HG03103 (cell line): ENCODE results near the gene CUX1.

Experiments
- ATAC-seq: cut with Tn5 transposase; IDR thresholded peaks from one replicate; pipeline ENCODE4 v1.9.1; 2021; ENCODE audit warnings: low read depth; ENCODE audit not compliant: unreplicated experiment

CUX1 gene, protein sequence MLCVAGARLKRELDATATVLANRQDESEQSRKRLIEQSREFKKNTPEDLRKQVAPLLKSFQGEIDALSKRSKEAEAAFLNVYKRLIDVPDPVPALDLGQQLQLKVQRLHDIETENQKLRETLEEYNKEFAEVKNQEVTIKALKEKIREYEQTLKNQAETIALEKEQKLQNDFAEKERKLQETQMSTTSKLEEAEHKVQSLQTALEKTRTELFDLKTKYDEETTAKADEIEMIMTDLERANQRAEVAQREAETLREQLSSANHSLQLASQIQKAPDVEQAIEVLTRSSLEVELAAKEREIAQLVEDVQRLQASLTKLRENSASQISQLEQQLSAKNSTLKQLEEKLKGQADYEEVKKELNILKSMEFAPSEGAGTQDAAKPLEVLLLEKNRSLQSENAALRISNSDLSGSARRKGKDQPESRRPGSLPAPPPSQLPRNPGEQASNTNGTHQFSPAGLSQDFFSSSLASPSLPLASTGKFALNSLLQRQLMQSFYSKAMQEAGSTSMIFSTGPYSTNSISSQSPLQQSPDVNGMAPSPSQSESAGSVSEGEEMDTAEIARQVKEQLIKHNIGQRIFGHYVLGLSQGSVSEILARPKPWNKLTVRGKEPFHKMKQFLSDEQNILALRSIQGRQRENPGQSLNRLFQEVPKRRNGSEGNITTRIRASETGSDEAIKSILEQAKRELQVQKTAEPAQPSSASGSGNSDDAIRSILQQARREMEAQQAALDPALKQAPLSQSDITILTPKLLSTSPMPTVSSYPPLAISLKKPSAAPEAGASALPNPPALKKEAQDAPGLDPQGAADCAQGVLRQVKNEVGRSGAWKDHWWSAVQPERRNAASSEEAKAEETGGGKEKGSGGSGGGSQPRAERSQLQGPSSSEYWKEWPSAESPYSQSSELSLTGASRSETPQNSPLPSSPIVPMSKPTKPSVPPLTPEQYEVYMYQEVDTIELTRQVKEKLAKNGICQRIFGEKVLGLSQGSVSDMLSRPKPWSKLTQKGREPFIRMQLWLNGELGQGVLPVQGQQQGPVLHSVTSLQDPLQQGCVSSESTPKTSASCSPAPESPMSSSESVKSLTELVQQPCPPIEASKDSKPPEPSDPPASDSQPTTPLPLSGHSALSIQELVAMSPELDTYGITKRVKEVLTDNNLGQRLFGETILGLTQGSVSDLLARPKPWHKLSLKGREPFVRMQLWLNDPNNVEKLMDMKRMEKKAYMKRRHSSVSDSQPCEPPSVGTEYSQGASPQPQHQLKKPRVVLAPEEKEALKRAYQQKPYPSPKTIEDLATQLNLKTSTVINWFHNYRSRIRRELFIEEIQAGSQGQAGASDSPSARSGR (N-terminal part only)

DNA sequence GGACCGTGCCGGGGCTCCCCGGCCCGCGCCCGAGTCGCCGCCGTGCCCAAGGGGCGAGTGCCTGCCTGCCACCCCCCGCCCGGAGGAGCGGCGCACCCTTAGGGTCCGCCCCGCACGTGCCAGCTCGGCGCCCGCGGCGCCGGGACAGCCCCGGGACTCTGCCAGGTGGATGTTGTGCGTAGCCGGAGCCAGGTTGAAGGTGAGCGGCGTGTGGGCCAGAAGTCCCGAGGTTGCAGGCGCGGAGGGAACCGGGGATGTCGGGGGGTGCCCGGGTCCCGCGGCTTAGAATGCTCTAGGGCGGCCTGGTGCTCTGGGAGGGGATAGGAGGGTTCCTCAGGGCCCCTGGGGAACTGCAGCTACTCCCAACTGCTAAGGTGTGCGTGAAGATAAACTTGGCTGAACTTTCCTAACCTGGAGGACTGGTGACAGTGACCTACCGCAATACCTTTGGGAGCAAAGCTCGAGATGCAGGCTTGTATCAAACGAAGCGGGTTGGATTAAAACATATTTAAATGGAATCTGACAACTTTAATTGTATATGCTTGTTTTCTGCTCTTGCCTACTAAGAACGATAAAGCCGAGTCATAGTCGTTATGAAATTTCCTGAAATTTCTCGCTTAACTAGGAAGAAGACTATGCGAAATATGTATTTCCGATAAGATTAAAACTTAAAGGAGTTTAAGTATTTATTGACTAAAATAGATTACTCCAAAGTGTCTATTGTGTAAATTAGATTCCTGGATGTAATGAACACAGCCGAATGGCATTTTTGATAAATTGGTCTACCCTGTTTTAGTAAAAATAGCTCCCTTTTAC is at the start of gene CUX1:
Gene CUX1 (plus strand): TSS at position 156 of the 816 bp plus-strand sequence. CDS start 14 bp downstream, at position 170.
- ATAC-seq: no peak

DNA sequence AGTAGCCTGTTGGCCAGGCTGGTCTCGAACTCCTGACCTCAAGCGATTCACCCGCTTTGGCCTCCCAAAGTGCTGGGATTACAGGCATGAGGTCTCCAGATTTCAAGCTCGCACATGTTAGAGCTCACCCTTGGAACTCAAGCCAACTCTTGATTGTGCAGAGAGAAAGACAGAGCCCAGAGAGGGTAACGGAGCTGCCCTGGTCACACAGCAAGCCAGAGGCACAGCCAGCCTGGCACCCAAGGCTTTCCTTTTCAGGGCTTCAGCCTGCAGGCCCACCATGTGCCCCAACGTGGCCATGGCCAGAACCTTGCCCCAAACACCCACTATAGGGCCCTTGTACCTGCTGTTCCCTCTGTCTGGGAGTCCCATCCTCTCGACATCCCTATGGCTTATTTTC is 49.1 kb upstream of the CUX1 start:
- no peak for ATAC-seq

DNA sequence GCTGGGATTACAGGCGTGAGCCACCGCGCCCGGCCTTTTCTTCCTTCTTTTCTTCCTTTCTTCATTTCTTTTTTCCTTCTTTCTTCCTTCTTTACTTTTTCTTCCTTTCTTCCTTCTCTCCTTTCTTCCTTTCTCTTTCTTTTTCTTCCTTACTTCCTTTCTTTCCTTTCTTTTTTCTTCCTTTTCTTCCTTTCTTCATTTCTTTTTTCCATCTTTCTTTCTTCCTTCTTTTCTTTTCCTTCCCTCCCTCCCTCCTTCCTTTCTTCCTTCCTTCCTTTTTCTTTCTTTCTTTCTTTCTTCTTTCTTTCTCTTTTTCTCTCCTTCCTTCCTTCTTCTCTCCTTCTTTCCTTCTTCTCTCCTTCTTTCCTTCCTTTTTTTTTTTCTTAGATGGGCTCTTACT is 47.0 kb upstream of the CUX1 start:
- no peak for ATAC-seq

DNA sequence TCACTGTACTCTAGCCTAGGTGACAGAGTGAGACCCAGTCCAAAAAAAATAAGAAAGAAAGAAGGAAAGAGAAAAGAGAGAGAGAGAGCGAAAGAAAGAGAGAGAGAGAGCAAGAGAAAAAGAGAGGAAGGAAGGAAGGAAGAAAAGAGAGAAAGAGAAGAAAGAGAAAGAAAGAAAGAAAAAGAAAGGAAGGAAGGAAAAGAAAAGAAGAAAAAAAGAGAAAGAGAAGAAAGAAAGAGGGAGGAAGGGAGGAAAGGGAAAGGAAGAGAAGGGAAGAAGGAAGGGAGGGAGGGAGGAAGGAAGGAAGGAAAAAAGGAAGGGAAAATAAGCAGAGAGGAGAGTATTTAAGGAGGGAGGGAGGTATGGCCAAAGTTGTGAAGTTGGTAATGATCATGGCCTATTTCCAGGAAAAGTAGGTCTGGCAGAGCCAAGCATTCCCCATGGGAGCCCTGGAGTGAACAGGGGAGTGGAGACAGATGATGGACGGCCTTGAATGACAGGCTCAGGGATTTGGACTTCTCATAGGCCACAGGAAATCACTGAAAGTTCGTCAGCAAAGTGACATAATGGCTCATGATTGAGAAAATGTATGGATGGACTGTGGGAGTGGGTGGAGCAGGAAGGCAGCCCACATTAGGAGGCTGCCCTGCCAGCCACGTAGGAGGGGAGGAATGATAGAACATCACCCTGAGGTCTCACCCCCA is 44.8 kb upstream of the CUX1 start:
- no peak for ATAC-seq

DNA sequence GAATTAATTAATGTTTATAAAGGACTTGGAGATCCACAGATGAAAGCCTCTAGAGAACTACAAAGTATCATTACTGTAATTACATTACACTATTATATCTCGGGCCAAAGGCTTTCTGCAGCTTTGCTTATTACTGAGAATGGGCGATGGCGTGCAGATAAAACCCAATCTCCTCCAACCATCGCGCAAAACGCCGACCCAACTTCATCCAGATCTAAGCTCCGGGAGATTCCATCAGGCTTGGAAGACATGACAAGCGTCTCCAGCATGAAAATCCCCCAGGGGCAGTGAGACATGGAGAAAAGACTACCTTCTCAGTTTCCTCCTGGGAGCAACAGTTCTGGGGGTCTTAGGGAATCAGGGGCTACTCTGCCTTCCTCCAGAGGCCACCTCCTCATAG is 42.2 kb upstream of the CUX1 start:
- ATAC-seq: no peak

DNA sequence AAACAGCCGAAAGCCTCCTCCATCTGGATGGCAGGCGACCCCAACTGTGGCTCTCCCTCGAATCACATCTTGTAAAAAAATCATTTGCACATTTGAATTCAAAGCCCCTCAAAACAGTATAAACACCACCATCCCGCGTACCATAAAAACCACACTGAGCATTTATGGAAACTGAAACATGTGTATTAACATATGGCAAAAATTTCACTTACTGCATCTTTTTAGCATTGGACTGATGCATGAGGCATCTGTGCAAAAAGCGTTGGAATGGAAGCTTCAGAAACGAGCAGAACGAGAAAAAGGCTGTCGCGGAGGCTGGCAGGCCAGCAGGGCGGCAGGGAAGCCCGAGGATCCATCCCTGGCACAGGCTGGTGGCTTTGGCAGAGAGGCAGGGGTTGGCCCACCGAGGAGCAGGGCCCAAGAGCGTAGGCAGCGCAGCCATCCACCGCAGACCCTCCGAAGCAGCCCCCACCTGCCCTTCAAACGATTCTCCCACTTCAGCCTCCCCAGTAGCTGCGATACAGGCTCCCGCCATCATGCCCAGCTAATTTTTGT is 39.3 kb upstream of the CUX1 start:
- ATAC-seq: no peak

DNA sequence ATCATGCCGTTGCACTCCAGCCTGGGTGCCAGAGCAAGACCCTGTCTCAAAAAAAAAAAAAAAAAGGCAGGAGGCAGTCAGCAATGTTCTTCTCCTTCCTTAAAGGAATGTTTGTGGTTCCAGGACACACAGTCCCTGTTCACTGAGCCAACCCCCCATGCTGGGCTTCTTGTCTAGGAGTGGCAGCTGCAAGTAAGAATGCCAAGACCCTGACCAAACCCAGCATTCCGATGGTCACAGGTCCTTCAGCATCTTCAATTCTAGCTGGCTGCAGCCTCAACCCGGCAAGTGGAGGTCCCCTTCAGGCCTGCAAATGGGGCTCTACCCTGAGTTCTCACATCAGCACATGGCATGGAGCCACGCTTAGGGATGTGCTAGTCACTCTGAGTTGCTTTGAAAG is 38.2 kb upstream of the CUX1 start:
- ATAC-seq: no peak

DNA sequence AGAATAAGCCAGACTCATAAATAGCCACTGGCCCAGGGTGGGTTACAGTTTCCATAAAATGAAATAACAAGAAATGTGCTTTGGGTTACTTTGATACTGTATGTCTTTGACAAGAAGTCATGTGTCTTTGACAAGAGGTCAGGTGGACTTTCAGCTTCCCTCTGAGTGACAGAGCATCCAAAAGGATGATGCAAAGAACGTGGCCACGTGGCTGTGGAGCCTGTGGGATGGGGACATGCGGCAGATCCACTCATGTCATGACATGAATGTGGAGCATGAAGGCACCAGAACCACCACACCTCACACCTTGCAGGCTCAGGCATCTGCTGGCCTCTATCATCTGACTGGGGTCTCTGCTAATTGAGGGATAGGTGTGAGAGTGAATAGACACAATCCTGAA is 37.1 kb upstream of the CUX1 start:
- no peak for ATAC-seq

DNA sequence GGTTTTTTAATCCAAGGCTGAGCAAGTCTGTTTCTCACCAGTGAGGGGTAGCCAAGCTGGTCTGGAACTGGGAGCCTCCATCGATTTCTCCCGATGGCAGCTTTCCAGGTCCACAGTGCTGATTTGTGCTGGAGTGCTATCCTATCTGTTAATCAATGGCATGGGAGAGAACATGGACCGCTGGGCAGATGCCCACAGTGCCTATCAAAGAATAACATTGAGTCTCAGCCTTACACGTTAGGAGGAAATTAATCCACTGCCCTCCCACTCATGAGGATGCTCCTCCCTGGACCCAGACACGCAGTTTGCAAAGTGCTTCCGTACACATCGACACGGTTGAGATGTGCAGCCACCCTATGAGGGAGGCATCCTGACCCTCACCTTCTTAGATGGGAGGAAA is 36.0 kb upstream of the CUX1 start:
- no peak for ATAC-seq

DNA sequence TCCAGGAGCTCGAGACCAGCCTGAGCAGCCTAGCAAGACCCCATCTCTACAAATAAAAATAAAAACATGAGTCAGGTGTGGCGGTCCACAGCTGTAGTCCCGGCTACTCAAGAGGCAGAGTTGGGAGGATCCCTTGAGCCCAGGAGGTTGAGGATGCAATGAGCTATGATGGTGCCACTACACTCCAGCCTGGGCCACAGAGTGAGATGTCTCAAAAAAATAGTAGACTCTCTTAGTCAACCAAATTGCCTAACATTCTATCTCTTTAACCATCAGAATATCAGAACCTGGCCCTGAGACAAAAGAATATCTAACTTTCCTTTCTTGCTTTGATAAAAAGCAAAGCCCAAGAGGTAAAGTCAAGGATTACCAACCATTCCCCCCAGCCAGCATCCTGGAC is 35.0 kb upstream of the CUX1 start:
- ATAC-seq: no peak

DNA sequence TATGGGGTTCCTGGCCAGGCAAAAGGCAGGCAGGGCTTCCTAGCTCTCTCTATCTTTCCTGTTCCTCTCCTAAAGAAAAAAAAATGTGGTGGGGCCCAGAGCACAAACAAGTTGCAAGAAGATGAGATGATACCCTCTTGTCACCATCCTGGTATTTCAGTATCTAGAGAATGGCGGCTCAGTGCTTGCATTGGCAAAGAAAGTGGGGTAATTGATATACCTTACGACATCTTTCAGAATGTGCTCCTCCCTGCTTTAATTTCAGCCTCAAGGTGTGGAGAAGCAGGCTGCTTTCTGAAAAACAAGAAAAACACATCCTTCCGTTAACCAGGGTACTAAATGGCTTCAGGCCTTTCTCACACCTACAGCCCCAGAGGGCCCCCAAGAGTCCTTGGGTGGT is 34.5 kb upstream of the CUX1 start:
- no peak for ATAC-seq

DNA sequence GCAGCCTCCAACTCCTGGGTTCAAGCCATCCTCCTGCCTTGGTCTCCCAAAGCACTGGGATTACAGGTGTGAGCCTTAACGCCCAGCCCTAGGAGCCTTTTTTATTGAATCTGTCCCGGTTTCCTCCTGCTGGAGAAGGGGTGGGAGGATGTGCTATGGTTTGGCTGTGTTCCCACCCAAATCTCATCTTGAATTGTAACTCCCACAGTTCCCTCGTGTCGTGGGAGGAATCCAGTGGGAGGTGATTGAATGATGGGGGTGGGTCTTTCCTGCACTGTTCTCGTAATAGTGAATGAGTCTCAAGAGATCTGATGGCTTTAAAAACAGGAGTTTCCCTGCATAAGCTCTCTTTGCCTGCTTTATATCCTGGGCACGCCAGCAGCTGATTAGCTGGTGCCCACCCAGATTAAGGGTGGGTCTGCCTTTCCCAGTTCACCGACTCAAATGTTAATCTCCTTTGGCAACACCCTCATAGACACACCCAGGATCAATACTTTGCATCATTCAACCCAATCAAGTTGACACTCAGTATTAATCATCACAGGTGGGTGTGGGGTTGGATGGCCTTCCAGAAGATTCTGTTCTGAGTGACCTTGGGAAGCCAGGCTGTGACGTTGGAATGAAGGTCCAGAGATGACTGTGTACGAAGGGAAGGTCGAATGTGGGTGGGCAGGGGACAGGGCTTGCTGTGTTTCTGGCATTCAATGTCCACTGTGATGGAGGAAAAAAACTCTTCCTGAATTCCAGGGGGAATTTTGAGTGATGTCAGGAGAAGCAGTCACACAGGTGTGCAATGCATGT is 33.8 kb upstream of the CUX1 start:
- no peak for ATAC-seq

DNA sequence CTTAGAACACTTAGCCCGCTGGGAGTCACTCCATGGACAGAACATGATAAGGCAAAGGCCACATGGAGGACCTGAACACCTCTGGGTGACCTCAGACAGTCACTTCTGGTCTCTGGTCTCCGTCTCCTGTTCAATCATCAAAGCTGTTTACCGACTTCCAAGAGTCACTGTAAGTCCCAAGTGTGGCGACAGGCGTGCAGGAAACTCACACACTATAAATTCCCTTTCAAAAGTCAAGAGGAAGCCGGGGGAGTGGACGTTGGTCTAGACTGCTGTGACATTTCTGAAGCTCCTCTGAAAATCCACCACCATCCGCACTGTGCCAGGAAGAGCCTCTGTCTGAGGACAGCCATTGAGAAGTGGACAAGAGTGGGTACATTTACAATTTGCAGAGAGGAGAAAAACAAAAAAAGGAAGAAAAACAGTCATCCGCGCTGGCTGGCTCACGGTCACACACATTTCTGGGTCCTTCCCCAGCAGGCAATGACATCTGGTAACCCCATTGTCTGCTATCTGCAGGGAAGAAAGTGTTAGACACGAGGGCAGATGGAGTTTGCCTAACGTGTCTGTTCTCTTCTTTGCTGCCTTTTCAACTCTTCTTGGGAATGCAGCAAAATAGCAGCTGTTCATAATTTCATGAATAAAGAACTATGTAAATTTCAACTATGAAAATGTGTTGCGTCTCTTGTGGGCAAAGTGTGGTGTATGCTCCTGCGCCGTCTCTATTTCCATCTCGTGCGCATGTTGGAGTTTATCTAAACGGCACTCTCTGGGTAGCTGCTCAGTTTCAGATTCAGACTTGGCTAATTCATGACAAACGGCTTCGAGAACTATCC is 32.9 kb upstream of the CUX1 start:
- ATAC-seq: no peak

DNA sequence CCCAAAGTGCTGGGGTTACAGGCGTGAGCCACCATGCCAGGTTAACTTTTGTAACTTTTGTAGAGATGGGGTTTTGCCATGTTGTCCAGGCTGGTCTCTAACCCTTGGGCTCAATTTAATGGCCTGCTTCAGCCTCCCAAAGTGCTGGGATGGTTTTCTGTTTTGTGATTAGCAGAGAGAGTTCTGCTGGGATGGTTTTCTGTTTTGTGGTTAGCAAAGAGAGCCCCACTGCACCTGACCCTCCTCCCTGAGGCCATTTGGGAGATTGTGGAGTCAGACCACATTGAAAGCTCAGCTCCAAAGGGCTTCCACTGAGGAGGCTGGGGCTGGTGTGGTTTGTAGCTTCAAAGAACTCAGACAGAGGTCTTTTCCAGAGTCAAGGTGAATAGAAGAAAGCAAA is 29.6 kb upstream of the CUX1 start:
- no peak for ATAC-seq

DNA sequence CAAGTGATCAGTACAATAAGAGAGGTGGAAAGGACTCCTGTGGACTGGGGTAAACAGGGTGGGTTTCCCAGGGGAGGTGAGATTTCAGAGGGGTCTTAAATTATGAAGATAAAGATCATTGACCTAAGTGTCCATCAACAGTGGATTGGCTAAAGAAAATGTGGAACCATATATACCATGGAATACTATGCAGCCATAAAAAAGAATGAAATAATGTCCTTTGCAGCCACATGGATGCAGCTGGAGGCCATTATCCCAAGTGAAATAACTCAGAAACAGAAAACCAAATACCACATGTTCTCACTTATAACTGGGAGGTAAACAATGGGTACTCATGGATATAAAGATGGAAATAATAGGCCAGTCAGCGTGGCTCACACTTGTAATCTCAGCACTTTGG is 28.9 kb upstream of the CUX1 start:
- ATAC-seq: no peak

DNA sequence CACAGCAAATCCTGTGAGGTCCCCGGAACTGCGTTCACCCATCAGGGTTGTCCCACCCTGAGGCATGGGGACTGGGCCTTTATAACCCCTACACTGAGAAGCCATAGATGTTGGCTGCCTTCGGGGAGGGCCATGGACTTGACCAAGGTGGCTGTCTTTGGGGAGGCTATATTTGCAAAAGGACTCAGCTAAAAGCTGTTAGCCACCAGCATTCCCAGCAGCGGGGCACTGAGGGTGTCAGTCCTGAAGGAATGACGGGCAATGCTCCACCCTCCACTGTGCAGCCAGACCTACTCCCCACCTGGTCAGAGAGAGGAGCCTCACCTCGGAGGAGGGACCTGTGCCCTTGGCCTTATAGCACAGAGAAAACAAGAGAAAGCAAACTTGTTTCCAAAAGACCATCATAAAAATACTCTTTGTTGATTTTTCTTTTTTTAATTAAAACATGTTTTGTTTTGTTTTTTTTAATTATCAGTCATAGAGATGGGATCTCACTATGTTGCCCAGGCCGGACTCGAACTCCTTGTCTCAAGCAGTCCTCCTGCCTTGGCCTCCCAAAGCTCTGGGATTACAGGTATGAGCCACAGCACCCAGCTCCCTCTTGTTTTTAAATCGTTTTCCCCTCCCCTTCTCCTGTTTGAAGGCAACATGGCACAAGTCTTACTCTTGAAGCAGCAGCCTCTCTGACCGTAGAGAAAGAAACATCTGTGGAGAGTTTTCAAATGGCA is 26.7 kb upstream of the CUX1 start:
- no peak for ATAC-seq
